K562 (cell line): ENCODE data around the gene BANP. TPM values are rescaled to one million over a fixed set of nuclear protein-coding genes. Genes with fewer than 3 reads are reported as not detected.

ENCODE experiments used
- ATAC-seq: fragments of 200-7000 bp; cut with Tn5 transposase; 3 replicates; pipeline ENCODE4 v1.9.1; 2020; ENCODE audit warnings: moderate library complexity
- BruUV-seq: library from RNA; stranded (reverse); fragments of 400-500 nt; replicated peaks from 2 replicates; lab custom pipeline; 2021; lab: Mats Ljungman, UMichigan
- CTCF ChIA-PET: fragments of 300-600 bp; formaldehyde crosslinking; extraction: SDS; loops from one replicate; lab custom pipeline; 2021; ENCODE audit warnings: low intra/inter-chr PET ratio; lab: Yijun Ruan, JAX
- POLR2A ChIA-PET: fragments of 300-600, 350-650 bp; sonication (Branson Sonifier 250); formaldehyde crosslinking; extraction: SDS; loops from one replicate; lab custom pipeline; 2021; ENCODE audit warnings: antibody characterized with exemption, inconsistent platforms; lab: Yijun Ruan, JAX
- DNase-seq, 4 experiments: peaks; one replicate each; pipeline versions ENCODE4 v3.0.0 to v3.0.0-alpha.2; 2011 to 2018; ENCODE audit warnings: low spot score in 3 of 4, mixed read lengths in 3 of 4; ENCODE audit errors: extremely low read depth in 1 of 4
- FAIRE-seq: peaks from 2 replicates; lab custom pipeline; 2011; peaks lifted over from hg19 to GRCh38; lab: Jason Lieb, UNC
- H2AFZ ChIP-seq: 2 replicates; pipeline ENCODE4 v1.6.0; 2011; ENCODE audit warnings: low read depth, low read length, control low read depth, inconsistent platforms
- H3K27ac ChIP-seq: fragments of 200-600 bp; 3 replicates; pipeline ENCODE4 v1.8.0; 2011; ENCODE audit warnings: low read depth, mild to moderate bottlenecking, control low read depth, inconsistent platforms, low read length, moderate library complexity, mixed read lengths; ENCODE audit errors: extremely low read depth
- H3K27me3 ChIP-seq, 2 experiments: fragments of 300-600 bp in 1 of 2; 2 replicates in 1 of 2; 3 replicates in 1 of 2; pipeline versions ENCODE4 v1.6.0 to v1.8.0; 2011; ENCODE audit warnings: inconsistent platforms in 2 of 2, low read length in 2 of 2, mild to moderate bottlenecking in 1 of 2, mixed read lengths in 1 of 2, moderate library complexity in 1 of 2; ENCODE audit not compliant: control insufficient read depth in 2 of 2, insufficient read depth in 2 of 2
- H3K36me3 ChIP-seq: fragments of 300-600 bp; 3 replicates; pipeline ENCODE4 v1.8.0; 2011; ENCODE audit warnings: mild to moderate bottlenecking, low read length, inconsistent platforms; ENCODE audit not compliant: control insufficient read depth, insufficient read depth
- H3K4me1 ChIP-seq, 2 experiments: fragments of 200-600 bp in 1 of 2; replicated peaks in 1 of 2; 2 replicates in 1 of 2; 3 replicates in 1 of 2; pipeline versions ENCODE4 v1.5.1 to v1.8.0; 2011; ENCODE audit warnings: inconsistent platforms in 2 of 2, low read length in 2 of 2, mild to moderate bottlenecking in 1 of 2, mixed read lengths in 1 of 2, moderate library complexity in 1 of 2; ENCODE audit not compliant: control insufficient read depth in 2 of 2, insufficient read depth in 2 of 2
- H3K4me2 ChIP-seq: 2 replicates; pipeline ENCODE4 v1.6.1; 2011; ENCODE audit warnings: low read length, control low read depth, inconsistent platforms, mixed read lengths; ENCODE audit not compliant: insufficient read depth
- H3K4me3 ChIP-seq: fragments of 200-600 bp; sonication (generic), shearing (Covaris generic); 2 replicates; pipeline ENCODE4 v1.5.1; 2016; ENCODE audit warnings: control low read depth, inconsistent platforms
- H3K79me2 ChIP-seq: fragments of 200-600 bp; 3 replicates; pipeline ENCODE4 v1.8.0; 2011; ENCODE audit warnings: low read length, inconsistent platforms; ENCODE audit not compliant: control insufficient read depth, insufficient read depth
- H3K9ac ChIP-seq, 2 experiments: 2 replicates each; pipeline versions ENCODE4 v1.6.0 to v1.6.1; 2011; ENCODE audit warnings: low read depth in 2 of 2, low read length in 2 of 2, control low read depth in 1 of 2, inconsistent platforms in 1 of 2, mild to moderate bottlenecking in 1 of 2, mixed read lengths in 1 of 2; ENCODE audit not compliant: insufficient read depth in 1 of 2
- H3K9me1 ChIP-seq: one replicate; pipeline ENCODE4 v1.6.0; 2011; ENCODE audit warnings: inconsistent platforms, mild to moderate bottlenecking, low read length, moderate library complexity; ENCODE audit not compliant: control insufficient read depth, insufficient read depth
- H3K9me3 ChIP-seq: replicated peaks from 2 replicates; pipeline ENCODE4 v1.5.1; 2011; ENCODE audit warnings: low read depth, low read length, inconsistent platforms; ENCODE audit not compliant: control insufficient read depth, insufficient read depth
- H4K20me1 ChIP-seq: replicated peaks from 2 replicates; pipeline ENCODE4 v1.6.1; 2011; ENCODE audit warnings: low read length, inconsistent platforms, mixed read lengths; ENCODE audit not compliant: control insufficient read depth, insufficient read depth
- KAT7 ChIP-seq: sonication (generic); formaldehyde crosslinking; IDR thresholded peaks from 2 replicates; pipeline ENCODE4 v1.8.0; 2022; ENCODE audit warnings: missing genetic modification reagents, mild to moderate bottlenecking, borderline replicate concordance
- MBD2 ChIP-seq: sonication (generic); IDR thresholded peaks from 2 replicates; pipeline ENCODE4 v1.6.1; 2016; ENCODE audit warnings: low read depth, borderline replicate concordance
- SP1 ChIP-seq: sonication (generic); formaldehyde crosslinking; IDR thresholded peaks from 2 replicates; pipeline ENCODE4 v1.8.1; 2022; ENCODE audit warnings: mild to moderate bottlenecking, missing genetic modification reagents
- ZNF3 ChIP-seq: fragments of 250-450 bp; sonication (Bioruptor Pico); IDR thresholded peaks from 2 replicates; pipeline ENCODE4 v1.5.0; 2021; ENCODE audit warnings: mild to moderate bottlenecking, moderate library complexity
- ZNF431 ChIP-seq: sonication (generic); formaldehyde crosslinking; IDR thresholded peaks from 2 replicates; pipeline ENCODE4 v1.8.0; 2022; ENCODE audit warnings: mild to moderate bottlenecking, missing genetic modification reagents
- WGBS: fragments of 100-300 bp; shearing (Covaris generic); methylation state at CpG from one replicate; pipeline ENCODE4 v1.1.6; 2016; ENCODE audit warnings: low coverage, mixed read lengths; ENCODE audit not compliant: insufficient coverage; ENCODE audit errors: missing lambda C conversion rate; 5-methylcytosine and 5-hydroxymethylcytosine counted together
- in situ Hi-C: fragments of 300-500 bp; cut with MboI; formaldehyde crosslinking; loops from 4 replicates; pipeline ENCODE4 v1.15.0; 2018; ENCODE audit warnings: inconsistent platforms, mixed read lengths
- intact Hi-C: fragments of 100-400 bp; cut with micrococcal nuclease; formaldehyde crosslinking; loops from 2 replicates; pipeline ENCODE4 v1.14.2; 2022
- polyA plus RNA-seq, 8 experiments: library from polyadenylated mRNA; depleted of rRNA in 4 of 8; stranded (reverse) in 5 of 8; unstranded in 3 of 8; fragments of >200 nt; fragmentation: Nextera tagmentation in 2 of 8; fragmentation: Illumina TruSeq in 1 of 8; extraction: Ambion mirVana in 2 of 8; extraction: Trizol in 1 of 8; gene quantifications; 2 replicates each; pipeline versions ENCODE4 v1.2.1 to v1.2.3, GENCODE V29; 2011 to 2014; ENCODE audit warnings: inconsistent platforms in 1 of 8, missing spikeins in 1 of 8
- total RNA-seq, 7 experiments: library from RNA; depleted of rRNA in 6 of 7; stranded (reverse); fragments of >200 nt in 6 of 7; fragmentation: Illumina TruSeq in 2 of 7; extraction: Trizol in 2 of 7; gene quantifications; 2 replicates each; pipeline versions ENCODE4 v1.2.1 to v1.2.3, GENCODE V29; 2011 to 2021; ENCODE audit warnings: low replicate concordance in 1 of 7

Gene BANP
- total and polyA plus RNA-seq, 9 of the 15 experiments (the other 6 are each of a cell fraction or from before 2014, with no cell fraction given): 4.6 to 22.1 (median 15.6) TPM

DNA sequence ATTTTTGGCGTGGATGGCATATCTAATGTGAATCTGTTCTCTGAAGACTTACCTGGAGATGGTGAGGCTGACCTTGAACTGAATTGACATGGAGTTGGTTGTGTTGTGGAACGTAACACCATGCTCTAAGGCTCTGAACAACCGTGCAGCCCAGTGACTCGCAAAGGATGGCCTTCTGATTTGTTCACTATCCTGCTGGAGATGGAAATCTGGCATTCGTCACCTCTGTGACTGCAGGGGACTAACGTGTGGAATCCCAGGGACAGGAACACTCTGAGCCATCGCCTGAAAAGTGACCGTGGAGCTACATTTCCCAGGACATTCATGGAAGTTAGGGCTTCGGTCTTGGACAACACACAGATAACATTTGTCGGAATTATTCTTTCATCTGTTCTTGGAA lies 61.1 kb downstream of the BANP start (continued):
- no peak for TF ChIP-seq ZNF431 (CRISPR knock-in tag)
- no peak for TF ChIP-seq ZNF3 (CRISPR knock-in tag)

DNA sequence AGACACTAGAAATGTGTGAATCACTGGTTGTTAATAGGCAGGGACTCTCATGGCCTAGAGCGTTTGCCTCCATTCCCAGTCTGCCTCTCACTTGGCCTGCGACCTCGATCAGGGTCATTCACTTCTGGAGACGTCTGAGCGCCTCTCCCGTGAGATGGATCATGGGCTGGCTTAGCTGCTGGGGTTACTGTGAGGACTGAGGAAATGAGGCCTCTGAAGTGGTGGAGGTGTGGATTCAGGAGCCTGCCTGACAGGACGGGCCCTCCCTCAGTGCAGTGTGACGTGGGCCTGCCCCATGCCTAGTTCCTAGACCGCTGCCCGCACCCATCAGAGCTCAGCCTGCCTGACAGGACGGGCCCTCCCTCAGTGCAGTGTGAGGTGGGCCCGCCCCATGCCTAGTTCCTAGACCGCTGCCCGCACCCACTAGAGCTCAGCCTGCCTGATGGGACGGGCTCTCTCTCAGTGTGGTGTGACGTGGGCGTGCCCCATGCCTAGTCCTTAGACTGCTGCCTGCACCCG lies 61.9 kb downstream of the BANP start:
- no peak for DNase-seq
- ChIA-PET POLR2A (no interaction called here), CTCF (no interaction called here)
- H3K9me1 ChIP-seq: no peaks in the 10 kb centered on the region
- in situ Hi-C loops: no loop called here
- TF ChIP-seq SP1 (CRISPR knock-in tag): no peak
- no peak for TF ChIP-seq KAT7 (CRISPR knock-in tag)
- TF ChIP-seq MBD2: no peak
- TF ChIP-seq, all 486 proteins: peak for 0
- Histone ChIP-seq H3K9me3 (no peaks in the 10 kb centered on the region), H3K79me2 (no peaks in the 10 kb centered on the region), H3K4me2 (no peak overlapping the region), H2AFZ (no peak overlapping the region), H3K4me1 (peaks cover 0 to 5% of the 10 kb centered on the region in 2 experiments; a peak in 2 of 5 replicates), H3K27me3 (no peaks in the 10 kb centered on the region), H4K20me1 (no peaks in the 10 kb centered on the region), H3K9ac (0 out of 4 replicates have a peak overlapping the region, but pooled peaks of 1 of the 2 experiments have one; percentile 17), H3K36me3 (peaks cover 15% of the 10 kb centered on the region; the same call in 2 of the 3 replicates), H3K27ac (no peak overlapping the region), H3K4me3 (no peak overlapping the region)
- no TSS peak for BruUV-seq
- WGBS: 85% methylated on average over 16 of the region's 18 CpGs
- intact Hi-C loops: no loop called here
- ATAC-seq (no peak), FAIRE-seq (no peak)
